SKM-1 (cell line): ENCODE measurements around the gene FGF8.

Source experiments
- DNase-seq: peaks from one replicate; lab custom pipeline; 2025; ENCODE audit not compliant: unreplicated experiment; lab: John Stamatoyannopoulos, UW

The FGF8 gene

GRCh38 chr10:101770331-101771215, 5.3 kb downstream of the FGF8 start:
- DNase-seq, result no peak

GRCh38 chr10:101769541-101770180, 6.3 kb downstream of the FGF8 start:
- no peak for DNase-seq

- no peak for DNase-seq
Observed at GRCh38 chr10:101768791-101769170, 7.1 kb downstream of the FGF8 start.

DNA sequence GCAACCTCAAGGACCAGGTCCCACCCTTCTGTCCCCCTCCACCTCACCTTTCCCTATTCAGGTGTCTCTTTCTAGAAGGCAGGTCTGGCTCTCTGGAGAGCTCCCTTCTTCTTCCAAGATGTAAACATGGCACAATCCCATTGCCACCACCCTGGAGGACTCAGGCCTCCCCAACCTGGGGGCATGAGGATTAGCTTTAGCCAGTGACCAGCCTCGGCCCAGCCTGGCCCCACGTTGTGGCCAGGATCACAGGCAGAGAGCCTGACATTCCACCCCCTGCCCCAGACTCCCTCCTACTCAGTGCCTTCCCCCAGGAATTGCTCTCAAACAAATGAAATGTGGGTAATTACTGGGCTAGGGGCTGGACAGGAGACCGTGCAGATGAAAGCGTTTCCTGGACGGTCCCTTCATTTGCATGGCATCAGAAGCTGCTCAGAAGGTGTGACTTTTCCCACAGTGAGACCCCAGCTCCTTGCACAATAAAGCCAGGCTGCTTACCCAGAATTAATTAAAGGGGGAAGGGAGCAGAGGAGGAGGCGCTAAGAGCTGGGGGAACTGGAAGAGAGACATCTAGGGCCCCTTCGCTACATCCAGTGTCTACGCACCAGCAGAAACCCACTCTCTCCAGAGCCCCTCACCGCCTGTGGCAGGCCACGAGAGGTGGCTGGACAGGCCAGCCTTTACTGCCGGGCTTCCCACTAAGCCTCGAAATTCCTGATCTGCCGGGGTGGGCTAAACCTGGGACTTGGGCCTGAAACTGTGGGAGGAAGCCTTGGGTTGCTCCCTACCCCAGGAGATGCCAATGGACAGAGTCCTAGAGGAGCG, 7.7 kb downstream of the FGF8 start:
- DNase-seq, result no peak

DNA sequence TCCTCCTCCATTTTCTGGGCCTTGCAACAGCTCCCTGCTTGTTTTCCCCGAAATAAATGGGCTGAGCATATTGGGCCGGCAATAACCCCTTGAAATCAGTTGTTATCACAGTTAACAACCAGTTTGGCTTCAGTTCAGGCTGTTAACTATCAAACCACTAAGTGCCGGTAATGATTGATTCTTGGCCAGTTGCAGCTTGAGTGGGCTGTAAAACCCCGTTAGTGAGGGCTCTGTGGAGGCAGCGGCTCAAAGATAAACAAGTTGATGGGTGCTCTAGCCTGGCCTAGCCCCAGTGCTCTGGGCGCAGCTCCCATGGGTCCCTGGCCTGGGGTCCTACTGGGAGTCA, 8.3 kb downstream of the FGF8 start:
- DNase-seq, result no peak

DNA sequence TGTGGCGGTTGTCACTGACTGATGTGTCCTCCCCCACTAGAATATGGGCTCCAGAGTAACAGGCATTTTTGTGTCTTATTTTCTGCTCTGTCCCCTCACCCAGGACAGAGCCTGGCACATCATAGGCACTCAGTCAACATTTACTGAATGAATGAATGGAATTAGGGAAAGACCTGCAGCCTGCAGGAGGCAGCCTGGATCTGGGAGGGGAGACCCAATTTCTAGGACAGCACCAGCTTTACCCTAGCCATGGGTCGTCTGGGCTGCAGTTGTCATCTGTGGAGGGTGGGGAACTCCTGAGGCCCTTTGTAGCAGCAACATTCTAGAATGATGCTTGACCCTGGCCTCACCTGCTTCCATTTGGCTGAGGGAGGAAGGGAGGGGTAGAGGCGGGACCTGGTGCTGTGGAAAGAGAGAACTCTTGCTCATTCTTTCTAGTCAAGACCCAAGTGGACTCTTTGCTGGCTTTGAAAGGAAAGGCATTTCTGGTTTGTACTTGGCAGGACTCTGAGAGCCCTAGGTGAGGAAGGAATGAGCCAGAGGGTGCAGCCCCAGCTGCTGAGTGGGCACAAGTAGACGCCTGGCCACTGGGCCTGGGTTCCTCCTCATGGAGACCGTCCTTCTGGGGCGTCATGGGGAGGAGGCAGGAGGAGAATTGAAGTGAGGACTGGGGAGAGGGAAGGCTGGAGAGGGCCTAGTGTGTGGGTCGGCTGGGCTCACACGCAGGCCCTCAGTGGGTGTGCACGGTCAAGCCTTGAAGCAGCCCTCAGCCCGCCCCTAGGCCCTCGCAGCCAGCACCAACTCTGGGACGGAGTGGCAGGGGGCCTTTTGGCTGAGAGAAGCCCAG, 8.9 kb downstream of the FGF8 start:
- DNase-seq, result no peak

GRCh38 chr10:101766306-101766705, 9.6 kb downstream of the FGF8 start:
- no peak for DNase-seq

GRCh38 chr10:101763141-101763846, 12.6 kb downstream of the FGF8 start:
- DNase-seq, result no peak

DNA sequence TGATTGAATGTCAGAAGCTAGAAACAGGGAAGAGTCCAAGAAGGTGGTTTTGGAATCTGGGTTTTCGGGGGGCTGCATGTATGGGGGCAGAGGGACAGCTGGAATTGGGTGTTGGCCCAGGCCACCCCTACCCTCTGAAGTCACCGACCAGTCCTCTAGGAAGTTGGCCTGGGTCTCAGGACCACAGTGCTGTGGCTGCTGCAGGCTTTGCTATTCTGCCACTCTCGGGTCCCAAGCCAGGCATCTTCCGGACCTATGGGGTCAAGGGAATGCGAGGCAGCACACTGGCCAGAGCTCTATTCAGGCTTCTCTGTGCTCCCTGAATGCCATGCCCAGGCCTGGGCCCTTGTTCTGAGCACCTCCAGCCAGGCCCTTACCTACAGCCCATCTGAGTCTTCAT, 13.2 kb downstream of the FGF8 start:
- no peak for DNase-seq

DNA sequence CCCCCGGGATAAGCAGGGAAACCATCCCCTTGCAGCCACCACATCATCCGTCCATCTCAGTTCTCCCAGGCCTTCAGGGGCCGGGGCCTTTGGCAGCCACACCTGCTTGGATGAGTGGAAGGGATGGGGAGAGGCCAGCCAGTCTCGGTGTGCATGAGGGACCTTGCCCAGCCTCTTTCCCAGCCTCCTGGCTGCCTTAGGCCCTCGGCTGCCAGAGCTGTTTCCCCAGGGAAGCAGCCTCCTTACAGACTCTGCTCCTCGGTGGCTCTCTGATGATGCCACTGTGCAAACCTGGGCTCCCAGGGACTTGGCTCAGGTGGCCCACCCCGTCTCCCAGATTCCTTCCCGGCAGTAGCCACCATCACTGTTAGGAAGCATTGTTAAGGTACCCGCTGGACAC, 14.7 kb downstream of the FGF8 start:
- DNase-seq, result no peak

DNA sequence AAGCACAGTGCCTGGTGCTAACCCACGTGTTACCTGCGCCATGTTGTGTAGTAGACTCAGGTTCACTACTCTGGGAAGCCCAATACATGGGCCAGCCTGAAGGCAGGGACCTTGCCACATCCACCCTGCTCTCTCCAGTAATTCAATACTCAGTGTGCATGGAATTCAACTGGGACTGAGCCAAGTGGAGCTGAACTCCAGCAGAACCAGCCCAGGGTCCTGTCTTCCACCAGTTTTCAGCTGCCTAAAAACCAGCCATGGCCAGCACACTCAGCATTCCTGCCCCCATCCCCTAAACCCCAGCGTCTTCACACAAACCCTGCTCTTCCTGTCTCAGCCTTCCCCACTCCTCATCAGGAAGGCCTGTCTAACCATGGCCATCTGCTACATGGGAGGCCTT, 15.4 kb downstream of the FGF8 start:
- no peak for DNase-seq

- DNase-seq, result no peak
Observed at GRCh38 chr10:101759309-101760247, 16.3 kb downstream of the FGF8 start.

DNA sequence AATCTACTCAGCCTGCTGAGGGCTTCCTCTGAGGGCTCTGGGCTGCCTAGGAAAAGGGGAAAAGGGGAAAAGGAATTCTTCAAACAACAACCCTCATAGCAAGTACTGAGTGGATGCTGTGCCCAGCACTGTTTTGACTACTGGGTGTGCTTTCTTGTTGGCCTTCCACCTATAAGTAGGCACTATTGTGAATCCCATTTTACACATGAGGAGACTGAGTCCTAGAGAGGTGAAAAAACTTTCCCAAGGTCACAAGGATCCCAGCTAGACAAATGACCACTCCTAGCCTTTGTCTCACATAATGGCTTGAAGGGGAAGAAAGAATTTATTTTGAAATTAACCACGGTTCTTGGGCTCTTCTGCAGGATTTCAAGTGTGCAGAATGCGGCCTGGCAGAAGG, 17.1 kb downstream of the FGF8 start:
- DNase-seq, result no peak

DNA sequence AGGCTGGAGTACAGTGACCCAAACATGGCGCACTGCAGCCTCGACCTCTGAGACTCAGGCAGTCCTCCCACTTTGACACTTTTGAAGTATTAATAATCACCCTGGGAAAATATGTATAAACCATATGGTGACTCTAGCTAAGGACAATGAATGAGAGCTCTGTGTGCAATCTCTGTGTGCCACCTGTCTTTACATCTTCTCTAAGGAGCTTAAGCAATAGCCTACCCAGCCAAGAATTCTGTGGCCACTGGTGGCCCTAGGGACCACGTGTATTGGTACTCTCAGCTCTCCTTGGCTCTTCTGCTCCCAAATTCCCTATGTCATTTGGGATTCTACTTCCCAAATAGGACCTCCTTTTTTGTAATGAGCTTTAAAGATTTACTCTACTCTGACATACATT, 23.7 kb downstream of the FGF8 start:
- no peak for DNase-seq

- no peak for DNase-seq
Observed at GRCh38 chr10:101749047-101750016, 26.6 kb downstream of the FGF8 start.

DNA sequence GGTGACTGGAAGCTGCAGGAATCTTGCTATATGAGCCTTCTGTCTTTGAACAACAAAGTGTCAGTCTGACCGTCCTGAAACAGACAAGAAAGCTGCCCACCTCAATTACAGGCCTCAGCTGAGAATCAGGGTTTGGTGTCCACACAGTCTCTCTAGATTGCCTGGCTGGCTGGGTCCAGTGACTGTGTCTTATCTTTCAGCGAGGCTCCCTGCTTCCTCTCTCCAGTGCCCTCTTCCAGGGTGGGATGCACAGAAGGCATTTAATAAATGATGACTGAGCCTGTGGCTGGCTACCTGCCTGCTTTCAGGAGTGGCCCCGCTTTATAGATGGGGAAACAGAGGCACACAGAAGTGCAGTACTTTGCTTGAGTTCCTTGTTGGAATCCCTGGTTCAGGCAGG, 27.4 kb downstream of the FGF8 start:
- no peak for DNase-seq

GRCh38 chr10:101745074-101745696, 30.7 kb downstream of the FGF8 start:
- DNase-seq, result no peak

GRCh38 chr10:101744267-101744666, 31.6 kb downstream of the FGF8 start:
- DNase-seq, result no peak
